Cardiac fibroblast (primary cell): ENCODE measurements around the gene IER5L.

Source experiments
- DNase-seq, 2 donors: peaks; one replicate each; pipeline versions ENCODE4 v3.0.0 to v3.0.0-alpha.2; 2010; ENCODE audit warnings: low read depth in 2 of 2
- H3K4me3 ChIP-seq, 2 donors: replicated peaks in 1 of 2; 1 replicate in 1 of 2; 2 replicates in 1 of 2; pipeline ENCODE4 v1.5.1; 2011; ENCODE audit warnings: low read depth in 2 of 2, low read length in 2 of 2, mild to moderate bottlenecking in 2 of 2, moderate library complexity in 1 of 2
- CTCF ChIP-seq: IDR thresholded peaks from one replicate; pipeline ENCODE4 v1.5.1; 2011; ENCODE audit warnings: low read depth, mild to moderate bottlenecking, low read length, inconsistent platforms

The IER5L gene

DNA sequence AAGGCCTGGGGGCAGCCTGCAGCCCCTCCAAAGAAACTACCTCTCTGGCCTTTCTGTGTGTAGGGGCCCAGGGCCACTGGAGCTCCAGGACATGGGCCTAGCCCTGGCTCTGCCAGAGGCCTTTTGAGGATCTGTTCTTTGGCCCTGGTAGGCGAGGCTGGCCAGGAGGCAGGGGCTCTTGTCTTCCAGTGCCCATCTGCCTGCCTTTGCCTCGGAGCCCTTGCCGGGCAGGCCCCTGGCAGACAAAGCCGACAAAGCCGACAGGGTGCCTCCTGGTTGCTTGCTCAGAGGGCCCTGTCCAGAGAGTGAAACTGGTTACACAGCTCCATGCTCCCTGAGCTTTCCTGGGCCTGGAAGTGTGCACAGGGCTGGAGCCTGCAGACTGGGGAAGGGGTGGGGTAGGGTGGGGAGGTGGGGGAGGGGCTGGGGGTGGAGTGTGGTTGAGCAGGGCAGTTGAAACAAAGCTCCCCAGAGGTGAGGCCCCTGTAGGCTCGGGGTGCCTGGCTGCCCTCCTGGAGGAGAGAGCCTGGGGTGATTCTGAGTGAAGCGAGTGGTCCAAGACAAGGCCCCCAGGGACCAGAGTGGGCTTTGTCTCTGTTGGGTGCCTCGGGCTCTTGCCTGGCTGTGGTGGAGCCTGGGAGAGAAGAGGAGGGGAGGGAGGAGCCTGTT lies 37.5 kb downstream of the IER5L start:
- no peak for TF ChIP-seq CTCF
- DNase-seq, result peak in 1 of 2 donors; percentile 70
- peak overlapping the region; percentile 30 to 49 for H3K4me3 ChIP-seq

GRCh38 chr9:129139993-129140396 lies 38.1 kb downstream of the IER5L start:
- TF ChIP-seq CTCF, result no peak
- peak overlapping the region; percentile 30 to 49 for H3K4me3 ChIP-seq

DNA sequence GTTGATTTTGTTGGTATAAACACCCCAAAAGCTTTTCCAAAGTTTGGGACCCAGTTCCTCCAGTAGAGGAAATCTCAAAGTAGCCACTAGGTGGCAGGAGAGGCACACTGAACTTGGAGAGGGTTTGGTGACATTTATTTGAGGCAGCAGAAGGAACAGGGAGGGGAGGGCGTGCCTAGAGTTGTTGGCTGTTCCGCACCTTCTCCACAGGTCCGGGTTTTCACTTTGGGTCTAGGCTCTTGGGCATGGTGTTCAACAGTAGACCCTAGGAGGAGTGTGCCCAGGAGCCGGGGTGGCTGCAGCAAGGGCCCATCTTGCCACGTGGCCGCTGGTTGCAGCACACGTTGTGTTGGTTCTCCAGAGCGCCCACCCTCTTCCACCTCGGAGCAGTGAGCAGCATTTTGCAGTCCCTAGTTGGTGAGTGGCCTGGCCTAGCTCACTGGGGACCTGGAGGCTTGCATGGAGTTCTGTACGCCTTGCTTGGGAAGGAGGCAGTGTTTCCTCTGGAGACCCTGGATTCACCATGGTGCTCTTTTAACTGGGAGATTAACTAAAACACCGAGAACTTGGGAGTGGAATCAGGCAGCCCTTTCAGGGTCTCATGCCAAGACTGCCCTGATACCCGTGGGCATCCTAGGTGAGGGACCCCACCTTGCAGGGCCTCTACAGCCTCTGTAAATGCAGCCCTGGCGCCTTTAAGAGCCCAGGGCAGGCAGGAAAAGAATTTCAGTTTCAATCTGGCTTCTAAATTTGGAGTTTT lies 38.6 kb downstream of the IER5L start:
- peak; percentile 93 to 94 for DNase-seq
- TF ChIP-seq CTCF, result peak; percentile 77
- H3K4me3 ChIP-seq, result peak overlapping the region; percentile 37 to 42

More at GRCh38 chr9:129139993-129140396, 38.1 kb downstream of the IER5L start:
- DNase-seq, result peak; percentile 100

DNA sequence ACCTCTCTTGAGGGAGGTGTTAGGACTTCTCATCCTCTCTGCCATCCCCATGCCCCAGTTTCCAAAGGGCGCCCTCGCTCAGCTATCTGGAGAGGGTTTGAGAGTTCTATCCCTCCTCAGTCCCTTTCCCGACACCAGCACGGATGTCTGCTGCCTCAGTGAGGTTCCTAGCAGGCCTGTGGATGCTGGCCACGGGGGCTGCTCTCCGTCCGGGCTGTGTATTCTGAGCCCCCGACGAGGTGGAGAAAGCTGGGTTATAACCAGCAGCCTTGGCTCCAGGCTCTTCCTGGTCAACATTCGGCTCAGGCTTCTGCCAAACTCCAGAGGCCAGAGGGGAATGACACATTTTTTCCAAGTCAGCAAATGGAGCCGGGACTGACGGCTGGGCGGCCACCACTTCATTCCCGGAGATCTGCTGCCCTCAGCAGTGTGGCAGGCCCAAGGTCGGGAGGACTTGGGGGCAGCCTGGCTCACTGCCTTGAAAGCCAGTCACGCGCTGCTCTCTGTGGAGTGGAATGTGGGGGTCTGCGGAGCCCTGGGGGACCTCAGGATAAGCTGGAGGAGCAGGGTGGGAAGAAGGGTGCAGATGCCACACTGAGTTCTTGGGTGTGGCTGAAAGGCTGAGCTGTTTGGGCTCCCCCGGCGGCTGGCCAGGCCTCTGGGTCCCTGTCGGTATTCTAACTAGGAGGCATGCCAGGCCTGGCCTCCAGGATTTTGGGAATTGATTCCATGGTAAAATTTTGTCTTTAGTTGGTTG lies 39.4 kb downstream of the IER5L start:
- DNase-seq, result peak; percentile 66 to 89
- no peak for TF ChIP-seq CTCF
- H3K4me3 ChIP-seq, result no peak overlapping the region

GRCh38 chr9:129138144-129138462 lies 40.0 kb downstream of the IER5L start:
- H3K4me3 ChIP-seq, result no peak overlapping the region
- no peak for DNase-seq
- TF ChIP-seq CTCF, result no peak

GRCh38 chr9:129137292-129138143 lies 40.5 kb downstream of the IER5L start:
- H3K4me3 ChIP-seq, result no peak overlapping the region
- no peak for DNase-seq
- no peak for TF ChIP-seq CTCF
